Keratinocyte (primary cell): ENCODE data around the gene RASA3. TPM values are rescaled to one million over a fixed set of nuclear protein-coding genes. Genes with fewer than 3 reads are reported as not detected.

Experiments used
- DNase-seq: peaks from one replicate; pipeline ENCODE4 v3.0.0-alpha.2; 2011; ENCODE audit warnings: low read depth, missing footprints, low spot score
- FAIRE-seq: peaks from 2 replicates; lab custom pipeline; 2011; peaks lifted over from hg19 to GRCh38; lab: Jason Lieb, UNC
- H2AFZ ChIP-seq: 2 replicates; pipeline ENCODE4 v1.6.0; 2012; ENCODE audit warnings: low read length, control low read depth, inconsistent platforms; ENCODE audit not compliant: control insufficient read depth
- H3K27ac ChIP-seq: 2 replicates; pipeline ENCODE4 v1.5.1; 2011; ENCODE audit warnings: low read length; ENCODE audit not compliant: control insufficient read depth, insufficient read depth
- H3K27me3 ChIP-seq: 3 replicates; pipeline ENCODE4 v1.6.0; 2011; ENCODE audit warnings: low read length; ENCODE audit not compliant: control insufficient read depth, insufficient read depth; ENCODE audit errors: extremely low read depth
- H3K36me3 ChIP-seq, 2 experiments: 2 replicates in 1 of 2; 3 replicates in 1 of 2; pipeline ENCODE4 v1.5.1; 2011; ENCODE audit warnings: low read length in 2 of 2, mild to moderate bottlenecking in 1 of 2; ENCODE audit not compliant: control insufficient read depth in 2 of 2, insufficient read depth in 2 of 2; ENCODE audit errors: extremely low read depth in 1 of 2
- H3K4me1 ChIP-seq: 3 replicates; pipeline ENCODE4 v1.5.1; 2011; ENCODE audit warnings: low read length; ENCODE audit not compliant: control insufficient read depth, insufficient read depth; ENCODE audit errors: extremely low read depth
- H3K4me2 ChIP-seq: 3 replicates; pipeline ENCODE4 v1.6.0; 2011; ENCODE audit warnings: low read depth, low read length; ENCODE audit not compliant: control insufficient read depth, insufficient read depth; ENCODE audit errors: extremely low read depth
- H3K4me3 ChIP-seq, 3 experiments: fragments of 200-600 bp in 1 of 3; sonication (generic) in 1 of 3; 2 replicates in 2 of 3; 3 replicates in 1 of 3; pipeline ENCODE4 v1.5.1; 2011 to 2016; ENCODE audit warnings: low read length in 3 of 3, mild to moderate bottlenecking in 3 of 3, control low read depth in 2 of 3, inconsistent platforms in 1 of 3, low read depth in 1 of 3, mixed read lengths in 1 of 3, mixed run types in 1 of 3, moderate library complexity in 1 of 3; ENCODE audit not compliant: control insufficient read depth in 2 of 3, insufficient read depth in 2 of 3; ENCODE audit errors: extremely low read depth in 1 of 3
- H3K79me2 ChIP-seq: 2 replicates; pipeline ENCODE4 v1.6.0; 2012; ENCODE audit warnings: low read length; ENCODE audit not compliant: control insufficient read depth, insufficient read depth
- H3K9ac ChIP-seq: 3 replicates; pipeline ENCODE4 v1.6.0; 2011; ENCODE audit warnings: low read length; ENCODE audit not compliant: control insufficient read depth, insufficient read depth; ENCODE audit errors: extremely low read depth
- H3K9me1 ChIP-seq: 3 replicates; pipeline ENCODE4 v1.6.0; 2011; ENCODE audit warnings: low read length; ENCODE audit not compliant: control insufficient read depth, insufficient read depth; ENCODE audit errors: extremely low read depth
- H3K9me3 ChIP-seq: 2 replicates; pipeline ENCODE4 v1.5.1; 2012; ENCODE audit warnings: low read depth, low read length; ENCODE audit not compliant: control insufficient read depth
- H4K20me1 ChIP-seq: 3 replicates; pipeline ENCODE4 v1.6.0; 2011; ENCODE audit warnings: low read length; ENCODE audit not compliant: control insufficient read depth, insufficient read depth; ENCODE audit errors: extremely low read depth
- CTCF ChIP-seq, 3 experiments: IDR thresholded peaks in 1 of 3; conservative IDR thresholded peaks in 1 of 3; optimal IDR thresholded peaks in 1 of 3; 2 replicates in 2 of 3; 3 replicates in 1 of 3; pipeline versions ENCODE3 to v1.5.1; 2011; ENCODE audit warnings: low read length in 3 of 3, mild to moderate bottlenecking in 3 of 3, moderate library complexity in 2 of 3, control low read depth in 1 of 3, inconsistent platforms in 1 of 3; ENCODE audit not compliant: insufficient read depth in 2 of 3; ENCODE audit errors: extremely low read depth in 1 of 3
- EZH2 ChIP-seq: IDR thresholded peaks from one replicate; pipeline ENCODE4 v1.6.1; 2012; ENCODE audit warnings: inconsistent platforms, mild to moderate bottlenecking, low read length, moderate library complexity
- dilution Hi-C: fragments of 300-500 bp; cut with MboI; formaldehyde crosslinking; loops from one replicate; pipeline ENCODE4 v1.7.0; 2020; ENCODE audit warnings: low sequenced_read_pairs; ENCODE audit not compliant: extremely low pct_ligation_motif_present
- polyA plus RNA-seq, 5 experiments: library from polyadenylated mRNA; depleted of rRNA in 3 of 5; stranded (reverse) in 3 of 5; stranded (forward) in 1 of 5; unstranded in 1 of 5; fragments of >200 nt; gene quantifications; 1 replicate in 1 of 5; 2 replicates in 3 of 5; 3 replicates in 1 of 5; pipeline versions ENCODE4 v1.2.1 to v1.2.3, GENCODE V29; 2011 to 2012; ENCODE audit warnings: missing spikeins in 2 of 5, low read depth in 1 of 5, low replicate concordance in 1 of 5

The RASA3 gene
- polyA plus RNA-seq, 1 donor (not counting 4 experiments of a cell fraction or from before 2014, with no cell fraction given), result 4.1 TPM

GRCh38 chr13:113976711-113977684, 155.4 kb downstream of the RASA3 start:
- dilution Hi-C loops, result no loop called here
- Histone ChIP-seq H2AFZ (no peak overlapping the region), H3K9me3 (no peaks in the 10 kb centered on the region), H3K4me3 (no peak overlapping the region), H3K4me2 (no peak overlapping the region), H3K79me2 (no peaks in the 10 kb centered on the region), H3K27me3 (no peaks in the 10 kb centered on the region), H3K27ac (no peak overlapping the region), H4K20me1 (no peaks in the 10 kb centered on the region), H3K4me1 (peaks cover 6% of the 10 kb centered on the region), H3K9me1 (no peaks in the 10 kb centered on the region), H3K9ac (no peak overlapping the region), H3K36me3 (peaks cover 0 to 1% of the 10 kb centered on the region in 2 experiments)
- FAIRE-seq (no peak), DNase-seq (no peak)
- no peak for TF ChIP-seq EZH2
- TF ChIP-seq CTCF (optimal IDR thresholded peaks at IDR 0.05 in 1 of 3, IDR thresholded peaks at IDR 0.05 in 1 of 3, conservative IDR thresholded peaks at IDR 0.05 in 1 of 3; ENCODE audit: extremely low read depth in 1 of 3, insufficient read depth in 2 of 3, low read length in 3 of 3), result no peak

GRCh38 chr13:113975416-113975815, 157.0 kb downstream of the RASA3 start:
- Histone ChIP-seq H2AFZ (no peak overlapping the region), H3K9me3 (no peaks in the 10 kb centered on the region), H3K27ac (no peak overlapping the region), H3K36me3 (peaks cover 0 to 1% of the 10 kb centered on the region in 2 experiments), H3K4me1 (peaks cover 20% of the 10 kb centered on the region), H3K79me2 (no peaks in the 10 kb centered on the region), H3K9ac (no peak overlapping the region), H3K27me3 (peaks cover 3% of the 10 kb centered on the region), H3K4me2 (no peak overlapping the region), H4K20me1 (no peaks in the 10 kb centered on the region), H3K9me1 (no peaks in the 10 kb centered on the region), H3K4me3 (no peak overlapping the region)
- DNase-seq (no peak), FAIRE-seq (no peak)
- TF ChIP-seq EZH2, result no peak
- no peak for TF ChIP-seq CTCF (optimal IDR thresholded peaks at IDR 0.05 in 1 of 3, IDR thresholded peaks at IDR 0.05 in 1 of 3, conservative IDR thresholded peaks at IDR 0.05 in 1 of 3; ENCODE audit: extremely low read depth in 1 of 3, insufficient read depth in 2 of 3, low read length in 3 of 3)
- dilution Hi-C loops, result no loop called here
